C4-2B (cell line): ENCODE measurements around the gene KPNA5.
"Not testable (repeated sequence)": the region's sequence is repeated elsewhere in the genome, so short reads cannot be mapped to it uniquely, and the experiment has no call there.

ENCODE experiments used
- H3K27ac ChIP-seq: fragments of 450-650 bp; 2 replicates; pipeline ENCODE4 v1.5.1; 2017
- CTCF ChIP-seq: fragments of 450-650 bp; conservative IDR thresholded peaks from 2 replicates; pipeline ENCODE4 v1.5.1; 2017; ENCODE audit warnings: mild to moderate bottlenecking
- ZFX ChIP-seq: fragments of 450-650 bp; IDR thresholded peaks from 2 replicates; pipeline ENCODE4 v1.6.1; 2017

The KPNA5 gene

DNA sequence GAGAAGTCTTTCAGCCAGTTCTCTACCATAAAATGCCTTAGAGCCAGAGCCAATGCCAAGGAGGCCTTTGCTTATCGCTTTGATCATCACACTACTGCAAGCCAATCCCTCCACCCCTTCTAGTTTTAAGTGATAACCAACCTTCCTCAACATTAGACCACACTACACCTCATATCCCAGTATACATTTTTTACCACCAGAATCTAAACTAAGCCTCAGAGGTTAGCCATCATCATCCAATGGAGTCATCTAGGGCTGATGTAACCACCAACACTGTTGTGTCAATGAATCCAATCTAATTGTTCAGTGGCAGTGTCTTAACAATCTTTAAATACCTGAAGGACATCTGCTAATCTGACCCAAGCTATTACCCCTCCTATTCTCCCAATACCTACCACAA is 18.8 kb upstream of the KPNA5 start:
- TF ChIP-seq ZFX = no peak

DNA sequence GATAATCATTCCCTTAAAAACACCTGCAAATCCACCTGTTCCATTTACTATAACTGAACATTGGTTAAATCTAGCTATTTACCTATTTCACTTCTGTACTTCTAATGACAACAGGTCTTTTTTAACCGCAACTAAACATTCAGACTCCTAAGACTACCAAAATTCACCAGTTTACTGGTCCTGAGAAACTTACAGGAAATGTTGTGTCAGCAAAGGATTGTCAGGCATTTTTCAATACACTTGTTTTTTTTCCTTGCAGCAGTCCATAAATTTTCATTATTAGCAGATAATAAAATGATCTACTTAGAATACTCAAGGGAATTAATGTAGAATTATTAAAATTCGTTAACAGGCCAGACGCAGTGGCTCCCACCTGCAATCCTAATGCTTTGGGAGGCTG is 17.7 kb upstream of the KPNA5 start:
- no peak overlapping the region for H3K27ac ChIP-seq
- TF ChIP-seq CTCF (no peak), ZFX (no peak)

More for the DNA sequence above, 18.8 kb upstream of the KPNA5 start:
- no peak overlapping the region for H3K27ac ChIP-seq

DNA sequence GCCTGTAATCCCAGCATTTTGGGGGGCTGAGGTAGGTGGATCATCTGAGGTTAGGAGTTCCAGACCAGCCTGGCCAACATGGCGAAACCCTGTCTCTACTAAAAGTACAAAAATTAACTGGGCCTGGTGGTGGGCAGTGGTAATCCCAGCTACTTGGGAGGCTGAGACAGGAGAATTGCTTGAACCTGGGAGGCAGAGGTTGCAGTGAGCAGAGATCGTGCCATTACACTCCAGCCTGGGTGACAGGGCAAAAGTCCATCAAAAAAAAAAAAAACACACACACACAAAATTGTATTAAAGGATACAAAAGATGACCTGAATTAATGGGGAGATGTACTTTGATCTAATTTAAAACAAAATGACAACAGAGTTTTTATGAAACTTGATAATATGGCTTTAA is 16.8 kb upstream of the KPNA5 start:
- H3K27ac ChIP-seq = not testable (repeated sequence)

- H3K27ac ChIP-seq = no peak overlapping the region
- TF ChIP-seq ZFX (no peak), CTCF (no peak)
These were observed 15.5 kb upstream of the KPNA5 start for GRCh38 chr6:116665464-116665863.

GRCh38 chr6:116666869-116667268 is 14.1 kb upstream of the KPNA5 start:
- H3K27ac ChIP-seq = no peak overlapping the region
- TF ChIP-seq ZFX = no peak
- TF ChIP-seq CTCF = no peak

GRCh38 chr6:116667623-116668022 is 13.4 kb upstream of the KPNA5 start:
- no peak for TF ChIP-seq ZFX
- no peak for TF ChIP-seq CTCF
- H3K27ac ChIP-seq = no peak overlapping the region

DNA sequence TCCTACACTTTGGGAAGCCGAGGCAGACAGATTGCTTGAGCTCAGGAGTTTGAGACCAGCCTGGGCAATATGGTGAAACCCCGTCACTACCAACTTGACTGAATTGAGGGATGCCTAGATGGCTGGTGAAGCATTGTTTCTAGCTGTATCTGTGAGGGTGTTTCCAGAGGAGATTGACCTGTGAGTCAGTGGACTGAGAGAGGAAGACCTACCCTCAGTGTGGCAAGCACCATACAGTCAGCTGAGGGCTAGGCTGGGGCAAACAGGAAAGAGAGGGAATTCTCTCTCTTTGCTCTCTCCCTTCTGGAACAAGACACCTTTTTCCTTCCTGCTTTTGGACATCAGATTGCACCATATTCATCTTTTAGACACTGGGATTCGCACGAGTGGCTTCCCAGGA is 8.7 kb upstream of the KPNA5 start:
- no peak overlapping the region for H3K27ac ChIP-seq
- TF ChIP-seq ZFX (no peak), CTCF (no peak)

- TF ChIP-seq CTCF (no peak), ZFX (no peak)
- H3K27ac ChIP-seq = no peak overlapping the region
These were observed 5.0 kb upstream of the KPNA5 start for GRCh38 chr6:116676021-116676420.

- no peak overlapping the region for H3K27ac ChIP-seq
- TF ChIP-seq CTCF (no peak), ZFX (no peak)
These were observed 1.3 kb downstream of the KPNA5 start for GRCh38 chr6:116682334-116682712.
